Thyroid gland (tissue), 4 donors: ENCODE data around the gene AOAH. TPM values are rescaled to one million over a fixed set of nuclear protein-coding genes. Genes with fewer than 3 reads are reported as not detected.

ENCODE experiments used
- DNase-seq, 2 donors: peaks; one replicate each; pipeline ENCODE4 v3.0.0-alpha.2; 2019
- H3K27ac ChIP-seq, 3 donors: fragments of 200-600 bp; sonication (generic); 1 replicate in 2 of 3; 2 replicates in 1 of 3; pipeline ENCODE4 v1.5.1; 2016 to 2019; ENCODE audit warnings: mild to moderate bottlenecking in 1 of 3, moderate library complexity in 1 of 3
- H3K27me3 ChIP-seq: fragments of 200-600 bp; sonication (generic); one replicate; pipeline ENCODE4 v1.5.1; 2019
- H3K36me3 ChIP-seq, 2 donors: fragments of 200-600 bp; sonication (generic); one replicate each; pipeline ENCODE4 v1.5.1; 2016 to 2019
- H3K4me1 ChIP-seq, 2 donors: fragments of 200-600 bp; sonication (generic); one replicate each; pipeline ENCODE4 v1.5.1; 2017 to 2019
- H3K4me3 ChIP-seq, 3 donors: fragments of 200-600 bp; sonication (generic); replicated peaks in 1 of 3; 1 replicate in 2 of 3; 2 replicates in 1 of 3; pipeline ENCODE4 v1.5.1; 2016; ENCODE audit warnings: mild to moderate bottlenecking in 1 of 3
- H3K9me3 ChIP-seq: fragments of 200-600 bp; sonication (generic); one replicate; pipeline ENCODE4 v1.5.1; 2017
- POLR2A ChIP-seq, 2 donors: fragments of 450-650 bp; IDR thresholded peaks; one replicate each; pipeline ENCODE4 v1.6.1; 2017; ENCODE audit warnings: antibody characterized with exemption in 2 of 2, mild to moderate bottlenecking in 2 of 2, moderate library complexity in 1 of 2
- WGBS, 2 donors: methylation state at CpG; one replicate each; pipeline ENCODE4 v1.1.5; 2017; 5-methylcytosine and 5-hydroxymethylcytosine counted together
- intact Hi-C: fragments of 100-400 bp; cut with DNase I; formaldehyde crosslinking; loops from one replicate; pipeline ENCODE4 v1.15.1; 2023
- total RNA-seq, 4 donors: library from RNA; depleted of rRNA; stranded (reverse); fragments of >200 nt; gene quantifications; one replicate each; pipeline ENCODE4 v1.2.3, GENCODE V29; 2016
- TF ChIP-seq, protein P1 (sequence below), 6 experiments: fragments of 200-600 bp in 3 of 6; fragments of 450-650 bp in 3 of 6; sonication (generic) in 3 of 6; IDR thresholded peaks; one replicate each; pipeline ENCODE4 v1.5.1; 2016 to 2019; ENCODE audit warnings: antibody characterized with exemption in 6 of 6, mild to moderate bottlenecking in 2 of 6, inconsistent platforms in 1 of 6, moderate library complexity in 1 of 6

AOAH gene
- total RNA-seq, 4 donors from 2014 or later = 7.4 to 26.7 (median 12.4) TPM

DNA sequence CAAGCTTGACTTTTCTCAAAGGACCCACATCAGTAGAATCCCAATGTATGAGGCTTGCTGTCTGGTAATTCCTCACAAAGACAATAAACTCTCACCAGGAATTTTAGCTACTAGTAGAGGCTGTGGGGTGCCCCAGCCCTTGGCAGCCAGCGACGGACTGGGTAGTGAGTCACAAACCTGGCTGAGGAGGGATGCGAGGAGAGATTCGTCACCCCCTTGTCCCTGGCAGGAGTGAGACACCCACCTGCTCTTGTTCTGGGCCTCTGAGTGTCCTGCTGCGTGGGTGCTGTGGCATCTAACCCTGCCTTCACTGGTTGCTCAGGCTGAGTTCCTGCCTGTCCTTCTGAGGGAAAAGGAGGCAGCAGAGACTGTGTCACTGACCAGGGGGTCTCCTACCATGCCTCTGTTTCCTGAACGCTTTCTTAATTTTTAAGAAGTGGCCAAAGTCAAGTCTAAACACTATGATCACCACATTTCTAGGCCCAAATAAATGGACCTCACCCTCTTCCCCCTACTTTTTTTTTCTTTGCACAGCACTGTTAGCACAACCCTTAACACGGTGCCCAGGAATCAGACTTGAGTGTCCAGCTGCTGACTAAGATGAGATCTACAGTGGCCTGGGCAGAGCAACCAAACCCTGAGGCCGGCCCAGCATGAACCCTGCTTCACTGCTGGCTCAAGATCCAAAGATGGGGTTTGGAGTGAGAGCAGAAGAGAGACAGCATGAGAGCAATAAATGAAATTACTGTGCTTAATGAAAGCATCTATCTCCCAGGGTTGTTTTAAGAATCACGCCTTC is 188.2 kb downstream of the AOAH start:
- Histone ChIP-seq H3K36me3 (no peaks in the 10 kb centered on the region), H3K27me3 (no peaks in the 10 kb centered on the region), H3K4me1 (no peaks in the 10 kb centered on the region), H3K4me3 (no peak overlapping the region), H3K9me3 (no peaks in the 10 kb centered on the region), H3K27ac (no peak overlapping the region)
- no peak for DNase-seq
- WGBS, 2 donors = 89 to 94% methylated on average over 9 of the region's 9 CpGs
- intact Hi-C loops = no loop called here
- no peak for TF ChIP-seq POLR2A (IDR thresholded peaks at IDR 0.05)
- TF ChIP-seq, protein P1, sequence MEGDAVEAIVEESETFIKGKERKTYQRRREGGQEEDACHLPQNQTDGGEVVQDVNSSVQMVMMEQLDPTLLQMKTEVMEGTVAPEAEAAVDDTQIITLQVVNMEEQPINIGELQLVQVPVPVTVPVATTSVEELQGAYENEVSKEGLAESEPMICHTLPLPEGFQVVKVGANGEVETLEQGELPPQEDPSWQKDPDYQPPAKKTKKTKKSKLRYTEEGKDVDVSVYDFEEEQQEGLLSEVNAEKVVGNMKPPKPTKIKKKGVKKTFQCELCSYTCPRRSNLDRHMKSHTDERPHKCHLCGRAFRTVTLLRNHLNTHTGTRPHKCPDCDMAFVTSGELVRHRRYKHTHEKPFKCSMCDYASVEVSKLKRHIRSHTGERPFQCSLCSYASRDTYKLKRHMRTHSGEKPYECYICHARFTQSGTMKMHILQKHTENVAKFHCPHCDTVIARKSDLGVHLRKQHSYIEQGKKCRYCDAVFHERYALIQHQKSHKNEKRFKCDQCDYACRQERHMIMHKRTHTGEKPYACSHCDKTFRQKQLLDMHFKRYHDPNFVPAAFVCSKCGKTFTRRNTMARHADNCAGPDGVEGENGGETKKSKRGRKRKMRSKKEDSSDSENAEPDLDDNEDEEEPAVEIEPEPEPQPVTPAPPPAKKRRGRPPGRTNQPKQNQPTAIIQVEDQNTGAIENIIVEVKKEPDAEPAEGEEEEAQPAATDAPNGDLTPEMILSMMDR (IDR thresholded peaks at IDR 0.05) = no peak

DNA sequence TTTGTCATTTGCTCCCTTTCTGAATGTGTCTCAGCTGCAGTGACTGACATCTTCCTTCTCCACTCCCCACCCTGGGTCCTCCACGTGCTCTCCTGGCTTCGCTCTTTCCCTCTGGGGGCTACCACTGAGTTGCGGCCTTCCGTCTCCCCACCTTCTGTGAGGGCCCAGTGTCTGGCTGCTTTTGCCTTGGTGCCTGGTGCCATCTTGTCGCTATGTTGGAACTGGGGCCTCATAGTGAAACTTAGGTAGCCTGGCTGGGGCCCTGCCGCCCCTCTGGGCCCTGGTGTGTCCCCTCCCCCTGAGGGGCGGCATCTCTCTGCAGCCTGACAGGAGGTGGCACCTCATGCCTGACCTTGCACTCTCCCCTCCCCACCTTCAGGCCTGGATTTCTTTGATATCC is 190.6 kb downstream of the AOAH start:
- Histone ChIP-seq H3K4me3 (no peak overlapping the region), H3K4me1 (no peaks in the 10 kb centered on the region), H3K9me3 (no peaks in the 10 kb centered on the region), H3K27me3 (no peaks in the 10 kb centered on the region), H3K27ac (no peak overlapping the region), H3K36me3 (no peaks in the 10 kb centered on the region)
- 94 to 96% methylated on average over 7 of the region's 7 CpGs for WGBS, 2 donors
- intact Hi-C loops = no loop called here
- DNase-seq = no peak
- TF ChIP-seq, protein P1 (IDR thresholded peaks at IDR 0.05) = no peak
- TF ChIP-seq POLR2A (IDR thresholded peaks at IDR 0.05) = no peak

DNA sequence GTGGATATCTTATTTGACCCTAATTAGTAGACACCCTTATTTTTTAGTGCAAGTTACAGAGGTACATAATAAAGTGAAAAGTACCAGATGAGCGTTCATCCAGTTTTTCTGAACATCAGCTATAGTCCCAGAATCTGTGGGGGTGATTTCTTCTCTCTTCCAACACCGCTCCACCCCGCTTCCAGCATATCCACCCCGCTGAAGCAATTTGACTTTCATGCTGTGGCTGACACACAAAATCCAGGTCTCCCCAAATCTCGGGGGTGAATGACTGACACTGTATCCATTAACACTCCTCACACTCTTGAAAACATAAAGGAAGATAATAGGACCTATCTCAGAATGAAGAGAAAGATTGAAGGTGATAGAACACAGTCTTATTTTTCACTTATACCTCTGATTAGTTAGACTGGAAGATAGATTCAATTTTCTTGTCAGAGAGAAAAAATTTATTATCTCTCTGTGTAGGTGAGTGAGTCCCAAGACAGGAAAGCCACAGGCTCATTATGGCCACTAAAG is 191.3 kb downstream of the AOAH start:
- no peak overlapping the region for H3K27ac ChIP-seq
- no peaks in the 10 kb centered on the region for H3K36me3 ChIP-seq
- no peaks in the 10 kb centered on the region for H3K9me3 ChIP-seq
- no peaks in the 10 kb centered on the region for H3K27me3 ChIP-seq
- no peak overlapping the region for H3K4me3 ChIP-seq
- WGBS, 2 donors = 91 to 94% methylated on average over 5 of the region's 5 CpGs
- intact Hi-C loops = no loop called here
- no peaks in the 10 kb centered on the region for H3K4me1 ChIP-seq
- no peak for TF ChIP-seq POLR2A (IDR thresholded peaks at IDR 0.05)
- TF ChIP-seq, protein P1 (IDR thresholded peaks at IDR 0.05) = no peak
- no peak for DNase-seq

DNA sequence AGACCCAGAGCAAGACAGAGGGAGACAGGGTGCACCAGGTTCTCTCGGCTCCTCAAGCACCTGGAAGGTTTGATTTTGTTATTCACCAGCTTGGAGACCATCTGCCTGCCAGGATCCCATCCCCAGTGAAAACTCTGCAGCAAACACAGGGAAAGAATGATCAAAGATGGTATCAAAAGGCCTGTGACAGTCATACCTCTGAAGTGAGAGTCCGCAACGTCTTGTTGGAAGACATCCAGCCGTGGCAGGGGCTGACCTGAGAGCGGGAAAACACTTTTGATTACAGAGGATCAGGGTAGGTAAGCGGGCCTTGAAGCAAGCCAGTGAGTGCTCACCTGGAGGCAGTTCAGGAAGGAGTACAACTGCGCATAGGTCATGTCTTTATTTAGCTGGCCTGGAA is 192.3 kb downstream of the AOAH start:
- WGBS, 2 donors = 76 to 81% methylated on average over 7 of the region's 7 CpGs
- no peak for TF ChIP-seq POLR2A (IDR thresholded peaks at IDR 0.05)
- TF ChIP-seq, protein P1 (IDR thresholded peaks at IDR 0.05) = no peak
- no peak overlapping the region for H3K27ac ChIP-seq
- no peaks in the 10 kb centered on the region for H3K27me3 ChIP-seq
- no peak overlapping the region for H3K4me3 ChIP-seq
- no peak for DNase-seq
- H3K9me3 ChIP-seq = no peaks in the 10 kb centered on the region
- intact Hi-C loops = no loop called here
- H3K36me3 ChIP-seq = no peaks in the 10 kb centered on the region
- H3K4me1 ChIP-seq = no peaks in the 10 kb centered on the region

DNA sequence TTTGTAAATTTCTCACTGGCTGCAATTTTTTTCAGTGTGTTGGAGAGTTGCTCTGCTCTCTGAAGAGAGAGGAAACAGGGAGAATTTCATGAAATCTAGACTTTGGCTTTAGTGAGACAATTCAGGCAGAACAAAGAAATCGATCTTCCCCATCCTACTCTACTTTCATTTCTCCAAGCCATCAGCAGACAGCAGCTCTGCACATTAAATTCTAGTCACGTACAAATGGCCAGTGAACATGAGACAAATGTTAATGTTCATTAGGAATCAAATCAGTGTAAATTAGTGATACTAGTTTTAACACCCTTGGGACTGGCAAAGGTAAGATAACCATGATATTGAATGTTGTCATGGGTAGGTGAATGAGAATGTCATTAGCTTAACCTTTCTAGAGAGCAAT is 193.8 kb downstream of the AOAH start:
- TF ChIP-seq, protein P1 (IDR thresholded peaks at IDR 0.05) = no peak
- intact Hi-C loops = no loop called here
- no peak for DNase-seq
- Histone ChIP-seq H3K4me1 (no peaks in the 10 kb centered on the region), H3K4me3 (no peak overlapping the region), H3K27ac (no peak overlapping the region), H3K9me3 (no peaks in the 10 kb centered on the region), H3K27me3 (no peaks in the 10 kb centered on the region), H3K36me3 (no peaks in the 10 kb centered on the region)
- WGBS, 2 donors = 77 to 88% methylated on average over 2 of the region's 2 CpGs
